Osteoblast (primary cell): ENCODE measurements around the gene TOR4A. TPM values are rescaled to one million over a fixed set of nuclear protein-coding genes. Genes with fewer than 3 reads are reported as not detected.

Experiments
- DNase-seq: peaks from one replicate; pipeline ENCODE4 v3.0.0; 2011; ENCODE audit warnings: low spot score, mixed read lengths; ENCODE audit not compliant: insufficient read length; ENCODE audit errors: missing footprints
- H2AFZ ChIP-seq: 2 replicates; pipeline ENCODE4 v1.6.0; 2011; ENCODE audit warnings: mild to moderate bottlenecking, low read length
- H3K27ac ChIP-seq: 2 replicates; pipeline ENCODE4 v1.5.1; 2011; ENCODE audit warnings: mild to moderate bottlenecking, low read depth, low read length, moderate library complexity
- H3K27me3 ChIP-seq: 2 replicates; pipeline ENCODE4 v1.6.0; 2012; ENCODE audit warnings: mild to moderate bottlenecking, control low read depth, inconsistent platforms, low read length, moderate library complexity; ENCODE audit not compliant: insufficient read depth
- H3K36me3 ChIP-seq: 2 replicates; pipeline ENCODE4 v1.5.1; 2011; ENCODE audit warnings: mild to moderate bottlenecking, low read length, control low read depth, moderate library complexity; ENCODE audit not compliant: insufficient read depth
- H3K4me1 ChIP-seq: 2 replicates; pipeline ENCODE4 v1.5.1; 2011; ENCODE audit warnings: mild to moderate bottlenecking, low read length, control low read depth, moderate library complexity; ENCODE audit not compliant: insufficient read depth
- H3K4me2 ChIP-seq: 2 replicates; pipeline ENCODE4 v1.6.0; 2011; ENCODE audit warnings: mild to moderate bottlenecking, low read length; ENCODE audit not compliant: insufficient read depth
- H3K4me3 ChIP-seq: fragments of 200-600 bp; sonication (generic); 3 replicates; pipeline ENCODE4 v1.5.1; 2012; ENCODE audit warnings: mild to moderate bottlenecking, low read length, inconsistent platforms; ENCODE audit not compliant: insufficient read depth
- H3K79me2 ChIP-seq: 2 replicates; pipeline ENCODE4 v1.6.0; 2012; ENCODE audit warnings: mild to moderate bottlenecking, low read length, control low read depth, inconsistent platforms; ENCODE audit not compliant: insufficient read depth
- H3K9me3 ChIP-seq: 2 replicates; pipeline ENCODE4 v1.5.1; 2011; ENCODE audit warnings: low read depth, low read length, control low read depth
- H4K20me1 ChIP-seq: 2 replicates; pipeline ENCODE4 v1.6.0; 2012; ENCODE audit warnings: mild to moderate bottlenecking, low read length, control low read depth; ENCODE audit not compliant: insufficient read depth
- CTCF ChIP-seq: IDR thresholded peaks from 2 replicates; pipeline ENCODE4 v1.5.1; 2011; ENCODE audit warnings: mild to moderate bottlenecking, low read depth, low read length, moderate library complexity; ENCODE audit errors: extremely low read depth
- total RNA-seq: library from RNA; depleted of rRNA; stranded (reverse); fragments of >200 nt; gene quantifications from 2 replicates; pipeline ENCODE4 v1.2.3, GENCODE V29; 2012

TOR4A gene
- 0.29 and 2.5 TPM in 2 replicates for total RNA-seq

GRCh38 chr9:137277329-137278041 lies at the start of gene TOR4A:
TSS of gene TOR4A (plus strand) at chr9:137277726. CDS start at chr9:137278690, 964 bp downstream.
- Histone ChIP-seq H3K27me3 (no peaks in the 10 kb centered on the region), H3K9me3 (no peaks in the 10 kb centered on the region), H4K20me1 (no peaks in the 10 kb centered on the region), H3K4me2 (peak within 1 kb of the TSS; percentile 79), H3K4me1 (peaks cover 16% of the 10 kb centered on the region), H3K27ac (peak within 1 kb of the TSS; percentile 23), H2AFZ (no peak within 1 kb of the TSS), H3K79me2 (peaks cover 16% of the 10 kb centered on the region), H3K4me3 (peak within 1 kb of the TSS; percentile 78), H3K36me3 (peaks cover 12% of the 10 kb centered on the region)
- TF ChIP-seq CTCF, result no peak
- DNase-seq, result peak; percentile 100

DNA sequence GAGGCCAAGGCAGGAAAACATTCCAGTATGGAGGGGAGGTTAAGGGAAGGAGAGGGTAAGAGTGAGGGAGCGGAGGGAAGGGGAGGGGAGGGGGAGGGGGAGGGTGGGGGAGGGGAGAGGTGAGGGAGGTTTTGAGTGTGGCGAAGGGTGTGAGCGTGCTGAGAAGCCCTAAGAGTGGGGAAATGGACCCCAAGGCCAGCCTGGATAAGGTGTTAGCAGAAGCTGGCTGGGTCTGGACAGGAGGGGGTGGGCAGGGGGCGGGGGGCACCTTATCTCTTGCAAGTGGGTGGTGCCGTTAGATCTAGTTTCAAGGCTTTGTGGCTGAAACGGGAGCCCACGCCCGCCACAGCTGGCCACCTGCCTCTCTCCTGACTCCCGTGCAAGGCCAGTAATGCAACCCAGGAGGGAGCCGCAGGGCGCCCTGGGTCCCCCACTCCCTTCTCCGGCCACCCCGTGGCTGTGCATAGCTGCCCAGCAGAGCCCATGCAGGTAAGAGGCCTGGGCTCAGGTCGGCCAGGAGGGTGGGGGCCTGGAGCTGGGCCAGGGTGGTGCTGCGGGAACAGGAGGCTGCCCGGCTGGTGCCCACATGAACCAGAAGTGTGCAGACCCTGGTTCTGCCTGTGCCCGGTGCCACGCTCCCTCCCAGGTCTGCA lies 49.5 kb upstream of the TOR4A start:
- peaks cover 5% of the 10 kb centered on the region for H3K4me1 ChIP-seq
- no peak overlapping the region for H2AFZ ChIP-seq
- no peak overlapping the region for H3K4me2 ChIP-seq
- no peak overlapping the region for H3K4me3 ChIP-seq
- TF ChIP-seq CTCF, result no peak
- H3K27ac ChIP-seq, result no peak overlapping the region
- DNase-seq, result no peak
- no peaks in the 10 kb centered on the region for H3K79me2 ChIP-seq
- no peaks in the 10 kb centered on the region for H3K9me3 ChIP-seq
- H3K27me3 ChIP-seq, result no peaks in the 10 kb centered on the region
- H4K20me1 ChIP-seq, result no peaks in the 10 kb centered on the region
- H3K36me3 ChIP-seq, result no peaks in the 10 kb centered on the region

- no peak overlapping the region for H3K27ac ChIP-seq
- H2AFZ ChIP-seq, result no peak overlapping the region
- no peaks in the 10 kb centered on the region for H3K79me2 ChIP-seq
- no peak for TF ChIP-seq CTCF
- H3K4me2 ChIP-seq, result no peak overlapping the region
- no peak overlapping the region for H3K4me3 ChIP-seq
- no peaks in the 10 kb centered on the region for H3K27me3 ChIP-seq
- no peaks in the 10 kb centered on the region for H3K36me3 ChIP-seq
- no peaks in the 10 kb centered on the region for H4K20me1 ChIP-seq
- no peaks in the 10 kb centered on the region for H3K9me3 ChIP-seq
- peaks cover 4% of the 10 kb centered on the region for H3K4me1 ChIP-seq
- no peak for DNase-seq
Observed at GRCh38 chr9:137228506-137228967, 49.0 kb upstream of the TOR4A start.
